GM11168 (cell line): Measurements from ENCODE around the gene NMRK2.

Experiments used
- in situ Hi-C: fragments of 300-500 bp; cut with MboI; formaldehyde crosslinking; loops from one replicate; pipeline ENCODE4 v1.12.0; 2022; ENCODE audit warnings: low sequenced_read_pairs; ENCODE audit not compliant: unreplicated experiment

Gene NMRK2

DNA sequence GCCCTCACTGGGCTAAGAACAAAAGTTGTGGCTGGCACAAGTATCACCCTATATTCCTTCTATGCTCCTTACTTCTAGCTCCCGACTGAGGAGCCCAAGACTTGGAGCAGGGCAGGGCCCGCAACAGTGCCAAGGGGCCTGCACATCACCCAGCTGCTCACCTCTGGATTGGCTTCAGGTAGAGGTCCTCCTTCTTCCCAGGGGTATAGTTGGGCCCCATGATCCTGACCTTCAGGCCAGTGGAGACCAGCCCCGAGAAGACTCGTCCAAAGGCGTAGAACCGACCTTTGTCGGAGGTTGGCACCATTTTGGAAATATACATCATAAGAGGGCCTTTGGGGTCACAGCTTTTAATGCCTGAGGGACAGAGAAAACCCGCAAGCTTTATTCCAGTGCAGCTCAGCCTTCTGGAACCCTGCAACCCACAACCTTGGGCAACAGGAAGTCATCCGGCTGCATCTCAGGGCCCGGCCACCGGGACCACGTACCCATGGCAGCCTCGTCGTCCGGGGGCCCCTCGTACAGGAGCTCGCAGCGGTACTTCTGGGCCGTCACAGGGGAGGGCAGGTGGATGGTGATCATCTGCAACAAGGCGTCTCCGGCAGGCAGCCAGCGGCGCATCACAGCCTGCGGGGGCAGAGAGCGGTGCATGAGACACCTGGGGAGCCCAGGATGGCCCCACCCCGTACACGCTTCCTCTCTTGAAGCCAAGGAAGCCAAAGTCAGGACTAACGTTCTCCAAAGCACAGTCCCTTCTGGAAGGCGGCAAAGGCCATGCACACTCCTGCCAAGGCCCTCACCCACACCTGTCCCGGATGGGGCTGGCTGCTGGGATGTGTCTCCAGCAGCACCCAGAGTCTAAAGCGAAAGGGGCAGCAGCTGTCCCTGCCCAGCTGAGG lies 47.7 kb downstream of the NMRK2 start:
- in situ Hi-C loops = no loop called here

DNA sequence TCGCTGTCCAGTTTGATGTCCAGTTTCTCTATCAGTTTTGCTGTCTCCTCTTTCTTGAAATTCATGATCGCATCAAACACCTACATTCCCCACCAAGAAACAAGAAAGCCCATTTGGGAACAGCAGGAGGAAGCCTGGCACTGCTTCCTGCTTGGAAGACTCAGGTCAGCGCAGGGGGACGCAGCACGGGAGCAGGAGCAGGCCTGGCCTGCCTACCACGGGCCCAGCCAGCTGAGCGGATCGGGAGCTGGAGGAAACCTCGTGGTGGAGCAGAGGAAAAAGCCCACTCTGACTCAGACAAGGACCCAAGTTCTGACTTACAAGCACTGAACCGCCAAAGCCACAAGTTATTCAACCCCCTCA lies 48.5 kb downstream of the NMRK2 start:
- in situ Hi-C loops = no loop called here

DNA sequence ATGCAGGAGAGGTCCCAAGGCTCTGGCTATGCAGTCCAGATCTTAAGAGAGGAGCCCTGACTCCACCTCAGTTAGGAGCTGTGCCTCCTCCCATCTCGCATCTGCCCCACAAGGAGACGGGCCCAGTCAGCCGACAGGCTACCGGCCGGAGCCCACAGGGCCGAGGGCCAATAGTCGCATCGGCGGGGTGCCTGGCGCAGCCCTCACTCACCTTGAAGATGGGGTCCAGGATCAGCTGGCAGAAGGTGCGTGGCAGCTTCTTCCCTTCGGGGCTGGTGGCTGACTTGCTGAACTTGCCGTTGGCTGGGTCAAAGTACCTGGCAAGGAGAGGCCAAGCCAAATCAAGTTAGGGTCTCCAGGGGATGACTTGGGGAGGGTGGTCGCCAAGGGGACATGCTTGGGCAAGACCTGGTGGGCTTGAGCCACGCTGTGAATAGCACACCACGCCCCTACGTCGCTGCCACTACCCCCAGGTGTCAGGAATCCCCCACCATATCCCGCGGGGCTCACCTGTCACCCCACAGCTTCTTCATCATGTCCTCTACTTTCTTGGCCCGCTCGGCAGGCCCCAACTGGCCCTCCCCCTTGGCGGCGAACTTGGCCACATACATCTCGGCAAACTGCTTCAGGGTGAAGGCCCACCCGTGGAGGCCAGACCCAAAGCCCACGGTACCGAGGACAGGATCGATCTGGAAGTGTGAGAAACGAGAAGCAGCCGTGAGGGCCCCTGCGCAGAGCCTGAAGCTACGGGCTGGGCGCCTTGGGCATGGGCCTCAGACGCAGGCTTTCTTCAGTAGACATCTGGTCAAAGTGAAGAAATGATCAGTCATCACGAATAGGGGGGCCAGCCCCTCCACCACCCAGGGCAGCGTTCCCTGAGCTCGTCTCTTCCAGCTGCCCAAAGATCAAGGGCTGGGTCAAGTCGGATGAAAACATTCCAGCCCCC lies 49.1 kb downstream of the NMRK2 start:
- in situ Hi-C loops = no loop called here

DNA sequence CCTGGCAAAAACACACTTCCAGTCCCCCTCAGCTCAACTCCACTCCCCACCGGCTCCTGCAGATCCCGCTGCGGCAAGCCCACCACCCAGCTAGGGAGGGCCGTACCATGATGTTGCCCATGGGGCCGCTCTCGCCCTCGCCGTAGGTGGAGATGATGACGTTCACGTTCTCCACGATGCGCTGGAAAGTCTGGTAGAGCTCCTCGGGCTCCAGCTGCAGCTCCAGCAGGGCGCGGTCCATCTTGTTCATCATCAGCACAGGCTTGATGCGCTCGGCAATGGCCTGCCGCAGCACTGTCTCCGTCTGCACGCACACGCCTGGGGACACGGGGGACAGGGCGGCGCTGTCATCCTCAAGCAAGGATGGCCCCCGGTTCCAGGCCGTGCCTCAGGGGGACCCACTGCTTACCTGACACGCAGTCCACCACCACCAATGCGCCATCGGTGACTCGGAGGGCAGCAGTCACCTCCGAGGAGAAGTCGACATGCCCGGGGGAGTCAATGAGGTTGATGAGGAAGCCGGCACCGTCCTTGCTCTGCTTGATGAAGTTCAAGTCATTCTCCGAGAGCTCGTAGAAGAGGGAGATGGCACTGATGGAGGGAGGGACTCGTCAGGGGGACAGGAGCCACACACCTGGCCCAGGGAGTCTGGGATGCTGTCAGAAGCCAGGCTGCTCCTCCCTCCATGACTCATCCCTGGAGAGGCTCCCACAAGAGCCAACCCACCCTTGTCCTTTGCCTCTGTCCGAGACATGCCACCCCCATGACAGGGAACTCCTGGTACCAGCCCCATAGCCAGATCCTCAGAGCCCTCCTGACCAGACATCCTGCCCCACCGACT lies 50.1 kb downstream of the NMRK2 start:
- in situ Hi-C loops = no loop called here

DNA sequence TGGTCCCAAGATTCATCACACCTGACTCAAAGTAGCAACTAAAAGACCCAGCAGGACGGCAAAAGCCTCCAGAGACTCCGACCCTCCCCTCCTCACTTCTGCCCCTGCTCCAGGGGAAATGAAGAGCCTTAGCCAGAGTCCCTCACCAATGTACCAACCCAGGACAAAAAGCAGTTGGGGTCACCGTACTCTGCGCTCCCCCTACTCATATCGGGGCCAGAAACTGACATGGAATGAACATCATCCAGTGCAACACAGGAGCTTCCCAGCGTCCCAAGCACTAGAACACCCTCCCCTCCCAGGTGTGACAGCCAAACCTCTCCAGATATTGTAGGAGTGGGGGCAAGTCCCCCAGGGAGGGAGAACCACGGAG lies 50.7 kb downstream of the NMRK2 start:
- in situ Hi-C loops = no loop called here

DNA sequence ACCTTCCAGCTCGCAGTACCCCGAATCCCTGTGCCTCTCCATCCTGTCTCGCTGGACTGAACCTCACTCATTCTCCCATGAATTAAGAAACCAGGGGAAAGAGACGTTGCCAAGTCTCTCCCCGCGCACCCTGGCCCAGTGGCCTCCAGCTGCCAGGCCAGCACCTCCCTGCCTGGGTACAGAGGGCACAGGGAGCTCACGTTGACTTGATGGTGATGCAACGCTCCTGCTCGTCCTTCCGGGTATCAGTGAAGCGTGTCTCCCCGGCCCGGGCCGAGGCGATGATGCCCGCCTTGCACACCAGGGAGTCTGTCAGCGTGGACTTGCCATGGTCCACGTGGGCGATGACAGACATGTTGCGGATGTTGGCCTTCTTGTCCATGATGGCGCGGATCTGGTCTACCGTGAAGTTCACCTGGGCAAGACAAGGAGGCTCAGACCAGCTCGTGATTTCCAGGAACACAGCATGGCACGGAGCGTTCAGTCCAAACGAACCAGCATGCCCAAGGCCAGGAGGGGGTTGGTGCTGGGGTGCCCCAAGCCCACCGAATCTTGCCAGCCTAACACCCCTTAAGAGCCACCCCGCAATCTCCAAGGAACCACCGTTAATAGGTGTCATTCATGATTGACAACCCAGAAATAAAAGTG lies 51.2 kb downstream of the NMRK2 start:
- in situ Hi-C loops = no loop called here

DNA sequence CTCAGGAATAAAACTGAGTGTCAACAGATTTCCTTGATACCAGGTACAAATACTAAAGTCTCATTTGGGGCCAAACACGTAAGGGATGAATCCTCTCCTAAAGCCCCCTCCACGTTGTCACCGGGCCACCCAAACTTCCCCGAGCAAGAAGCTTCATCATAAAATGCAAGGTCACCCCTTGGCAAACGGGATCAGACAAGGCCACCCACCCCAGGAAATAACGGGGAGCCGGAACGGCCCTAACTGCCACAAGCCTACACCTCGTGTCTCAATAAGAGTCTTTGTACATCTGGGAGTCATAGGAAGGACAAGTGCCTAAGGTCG lies 51.7 kb downstream of the NMRK2 start:
- in situ Hi-C loops = no loop called here

DNA sequence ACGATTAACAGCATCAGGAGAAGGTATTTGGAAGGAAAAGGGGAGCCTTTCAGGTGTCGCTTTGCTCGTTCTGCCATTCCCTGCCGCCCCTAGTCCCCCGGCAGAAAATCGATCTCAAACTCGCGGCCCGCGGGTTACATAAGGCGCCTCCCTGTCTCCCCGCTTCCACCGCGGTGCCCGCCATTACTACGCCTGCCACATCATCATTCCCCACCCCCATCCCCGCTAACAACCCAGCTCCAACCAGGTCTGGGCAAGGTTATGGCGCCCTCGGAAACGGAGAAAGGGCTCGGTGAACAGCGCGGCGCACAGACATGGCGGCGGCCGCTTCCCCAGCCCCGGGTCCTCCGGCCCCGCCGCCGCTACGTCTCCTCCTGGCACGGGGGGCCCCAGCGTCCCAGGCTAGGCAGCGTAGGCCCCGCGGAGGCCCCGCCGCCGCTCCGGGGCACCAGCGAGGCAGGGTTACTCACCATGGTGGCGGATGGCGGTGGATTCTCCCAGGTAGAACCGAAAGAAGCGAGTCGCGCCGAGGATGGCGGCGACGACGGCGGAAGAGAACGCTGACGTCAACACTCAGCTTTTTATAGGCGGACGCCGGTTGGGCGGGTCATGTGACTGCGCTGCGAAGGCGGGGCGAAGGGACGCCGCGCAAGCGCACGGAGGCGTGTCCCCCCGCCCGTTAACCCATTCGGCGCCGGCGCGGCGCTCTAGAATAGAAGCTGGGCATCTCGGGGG lies 52.2 kb downstream of the NMRK2 start, which contains the start of gene EEF2:
Gene EEF2, minus strand, starts transcription at position 556 of the 735 bp plus-strand sequence. Its CDS starts 83 bp downstream, at position 473.
- in situ Hi-C loops = no loop called here

DNA sequence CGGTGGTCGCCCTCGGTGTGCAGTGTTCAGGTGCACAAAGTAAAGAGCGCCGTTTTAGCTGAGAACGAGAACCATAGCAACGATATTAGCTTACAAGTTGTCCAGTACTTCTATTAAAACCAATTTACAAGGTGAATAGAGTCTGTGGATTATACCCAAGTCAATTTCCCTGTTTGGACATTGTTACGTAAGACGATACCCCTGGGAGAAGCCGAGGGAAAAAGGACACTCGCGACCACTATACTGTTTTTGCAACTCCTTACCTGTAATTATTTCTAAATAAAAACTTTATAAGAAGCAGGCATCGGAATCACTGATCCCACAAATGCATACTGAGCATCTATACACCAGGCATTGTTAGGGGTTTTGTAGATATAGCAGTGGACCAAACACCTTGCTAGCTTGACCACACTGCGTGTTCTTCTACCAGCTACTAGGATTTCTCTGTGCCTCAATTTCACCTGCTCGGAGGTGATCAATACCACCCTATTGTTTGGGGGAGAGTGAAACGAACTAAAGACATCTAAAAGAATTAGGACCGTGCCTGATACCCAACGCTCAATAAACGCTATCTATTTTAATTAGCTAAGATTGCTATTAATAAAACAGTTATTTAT lies 52.9 kb downstream of the NMRK2 start:
- in situ Hi-C loops = no loop called here

DNA sequence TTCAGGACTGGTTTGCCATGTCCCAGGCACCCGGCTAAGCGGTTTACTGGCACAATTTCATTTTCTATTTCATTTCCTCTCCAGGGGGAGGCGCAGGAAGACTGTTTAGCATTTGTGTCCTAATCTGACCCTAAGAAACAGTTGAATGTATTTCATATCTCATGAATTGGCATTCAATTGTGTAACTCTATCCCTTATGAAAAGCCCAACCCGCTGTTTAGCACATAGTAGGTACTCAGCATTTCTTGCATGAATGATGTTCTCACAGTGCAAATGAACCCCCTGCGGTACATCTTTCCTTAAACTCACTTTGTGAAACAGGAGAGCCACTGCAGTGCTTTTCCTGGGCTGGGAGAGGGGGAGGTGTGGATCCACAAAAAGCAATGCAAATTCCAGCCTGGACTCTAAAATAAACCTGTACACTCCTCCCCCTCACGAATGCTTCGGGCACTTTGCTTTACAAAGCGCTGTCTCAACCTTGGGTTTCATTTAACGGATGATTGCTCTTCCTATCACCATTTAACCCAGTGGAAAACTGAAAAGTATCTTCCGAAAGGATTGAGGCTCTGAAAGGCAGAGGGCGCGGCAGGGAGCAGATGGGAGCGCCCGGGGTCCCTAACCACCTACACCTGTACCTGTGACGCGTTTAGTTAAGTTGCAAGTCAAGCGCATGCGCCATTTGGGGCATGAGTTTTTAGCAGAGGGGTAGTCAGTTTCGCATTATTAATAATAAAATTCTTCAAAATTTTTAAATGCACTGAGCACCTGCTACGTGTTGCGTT lies 53.6 kb downstream of the NMRK2 start:
- in situ Hi-C loops = no loop called here

DNA sequence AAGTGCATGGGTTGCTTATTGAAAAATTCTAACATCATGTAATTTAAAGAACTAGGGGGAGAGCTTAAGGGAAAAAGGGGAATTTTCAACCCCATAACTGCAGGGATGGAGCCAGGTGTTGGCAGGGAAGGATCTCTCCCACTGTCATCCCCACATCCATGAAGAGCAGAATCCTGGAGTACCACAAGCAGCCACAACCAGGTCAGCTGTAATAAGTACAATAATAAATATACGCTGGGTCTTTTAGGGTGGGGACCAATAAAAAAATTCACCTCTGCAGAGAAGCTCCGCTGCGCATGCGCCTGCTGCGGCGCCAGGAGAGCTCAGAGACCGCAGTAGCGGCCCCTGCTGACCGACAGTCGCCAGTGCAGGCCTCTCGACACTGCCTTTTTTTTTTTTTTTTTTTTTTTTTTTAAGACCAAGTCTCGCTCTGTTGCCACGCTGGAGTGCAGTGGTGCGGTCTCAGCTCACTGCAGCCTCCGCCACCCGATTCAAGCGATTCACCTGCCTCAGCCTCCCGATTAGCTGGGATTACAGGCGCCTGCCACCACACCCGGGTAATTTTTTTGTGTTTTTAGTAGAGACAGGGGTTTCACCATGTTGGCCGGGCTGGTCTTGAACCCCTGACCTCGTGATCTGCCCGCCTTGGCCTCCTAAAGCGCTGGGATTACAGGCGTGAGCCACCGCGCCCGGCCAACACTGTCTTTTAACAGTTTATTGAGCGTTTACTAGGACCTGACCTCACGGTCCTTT lies 54.9 kb downstream of the NMRK2 start:
- in situ Hi-C loops = no loop called here

DNA sequence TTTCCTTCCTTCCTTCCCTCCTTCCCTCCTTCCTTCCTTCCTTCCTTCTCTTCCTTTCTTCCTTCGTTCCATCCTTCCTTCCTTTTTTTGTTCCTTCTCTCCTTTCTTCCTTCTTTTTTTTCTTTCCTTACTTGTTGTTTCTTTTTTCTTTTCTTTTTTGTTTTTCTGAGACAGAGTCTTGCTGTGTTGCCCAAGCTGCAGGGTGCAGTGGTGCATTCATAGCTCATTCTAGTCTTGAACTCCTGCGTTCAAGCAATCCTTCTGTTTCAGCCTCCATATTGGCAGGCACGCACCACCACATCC lies 57.9 kb downstream of the NMRK2 start:
- in situ Hi-C loops = no loop called here
